22Rv1 (cell line): ENCODE results near the gene EFNA2.

Experiments
- ZFX ChIP-seq: fragments of 450-650 bp; IDR thresholded peaks from 2 replicates; pipeline ENCODE4 v1.6.1; 2017; ENCODE audit warnings: antibody characterized with exemption, borderline replicate concordance
- TF ChIP-seq, protein P1 (sequence below): fragments of 450-650 bp; IDR thresholded peaks from 2 replicates; pipeline ENCODE4 v1.5.1; 2017; ENCODE audit warnings: mild to moderate bottlenecking

DNA sequence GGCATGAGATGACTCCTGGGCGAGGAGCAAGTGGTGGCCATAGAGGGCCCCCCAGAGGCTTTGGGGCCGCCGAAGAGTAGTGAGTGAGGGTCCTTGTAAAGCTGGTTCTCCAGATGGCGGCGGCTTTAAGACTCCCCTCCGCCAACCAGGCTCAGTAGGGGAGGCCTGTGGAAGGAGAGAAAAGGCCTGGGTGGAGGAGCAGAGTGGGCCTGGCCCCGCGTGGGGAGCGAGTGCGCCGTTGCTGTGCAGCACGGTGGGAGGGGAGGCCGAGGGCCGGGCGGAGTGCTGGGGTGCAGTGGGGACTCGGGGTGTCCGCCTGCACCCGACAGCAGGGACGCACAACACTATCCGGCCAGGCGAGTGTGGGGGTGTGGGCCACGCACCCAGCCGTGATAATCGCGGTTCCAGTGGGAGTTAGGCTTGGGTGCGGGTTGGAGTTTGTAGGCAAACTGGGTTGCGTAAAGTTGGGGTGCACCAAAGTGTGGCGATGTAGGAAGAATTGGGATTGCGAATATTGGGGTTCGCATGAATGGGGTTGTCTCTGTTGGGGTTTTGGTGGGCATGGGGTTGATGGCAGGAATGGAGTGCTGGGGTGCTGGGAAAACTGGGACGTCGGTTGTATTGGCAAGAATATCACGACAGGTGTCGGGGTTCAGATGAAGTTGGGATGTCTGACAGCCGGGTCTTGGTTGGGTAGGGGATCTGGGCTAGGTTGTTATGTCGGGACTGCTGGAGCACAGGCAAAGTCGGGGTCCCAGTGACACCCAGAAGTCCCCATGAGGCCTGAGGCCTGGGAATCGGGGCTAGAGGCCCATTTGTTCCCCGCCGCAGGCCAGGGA is 17.2 kb upstream of the EFNA2 start:
- TF ChIP-seq, protein P1, sequence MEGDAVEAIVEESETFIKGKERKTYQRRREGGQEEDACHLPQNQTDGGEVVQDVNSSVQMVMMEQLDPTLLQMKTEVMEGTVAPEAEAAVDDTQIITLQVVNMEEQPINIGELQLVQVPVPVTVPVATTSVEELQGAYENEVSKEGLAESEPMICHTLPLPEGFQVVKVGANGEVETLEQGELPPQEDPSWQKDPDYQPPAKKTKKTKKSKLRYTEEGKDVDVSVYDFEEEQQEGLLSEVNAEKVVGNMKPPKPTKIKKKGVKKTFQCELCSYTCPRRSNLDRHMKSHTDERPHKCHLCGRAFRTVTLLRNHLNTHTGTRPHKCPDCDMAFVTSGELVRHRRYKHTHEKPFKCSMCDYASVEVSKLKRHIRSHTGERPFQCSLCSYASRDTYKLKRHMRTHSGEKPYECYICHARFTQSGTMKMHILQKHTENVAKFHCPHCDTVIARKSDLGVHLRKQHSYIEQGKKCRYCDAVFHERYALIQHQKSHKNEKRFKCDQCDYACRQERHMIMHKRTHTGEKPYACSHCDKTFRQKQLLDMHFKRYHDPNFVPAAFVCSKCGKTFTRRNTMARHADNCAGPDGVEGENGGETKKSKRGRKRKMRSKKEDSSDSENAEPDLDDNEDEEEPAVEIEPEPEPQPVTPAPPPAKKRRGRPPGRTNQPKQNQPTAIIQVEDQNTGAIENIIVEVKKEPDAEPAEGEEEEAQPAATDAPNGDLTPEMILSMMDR: no peak
- no peak for TF ChIP-seq ZFX
